Activated naive CD4-positive, alpha-beta T cell treated with anti-CD3 and anti-CD28 coated beads, Interleukin-2, amount 50 U/mL, for 16 hours (primary cell): Measurements from ENCODE around the gene SYTL5.
"Not testable (repeated sequence)": the region's sequence is repeated elsewhere in the genome, so short reads cannot be mapped to it uniquely, and the experiment has no call there.

Source experiments
- DNase-seq: peaks from one replicate; pipeline ENCODE4 v3.0.0-alpha.2; 2020

Gene SYTL5

DNA sequence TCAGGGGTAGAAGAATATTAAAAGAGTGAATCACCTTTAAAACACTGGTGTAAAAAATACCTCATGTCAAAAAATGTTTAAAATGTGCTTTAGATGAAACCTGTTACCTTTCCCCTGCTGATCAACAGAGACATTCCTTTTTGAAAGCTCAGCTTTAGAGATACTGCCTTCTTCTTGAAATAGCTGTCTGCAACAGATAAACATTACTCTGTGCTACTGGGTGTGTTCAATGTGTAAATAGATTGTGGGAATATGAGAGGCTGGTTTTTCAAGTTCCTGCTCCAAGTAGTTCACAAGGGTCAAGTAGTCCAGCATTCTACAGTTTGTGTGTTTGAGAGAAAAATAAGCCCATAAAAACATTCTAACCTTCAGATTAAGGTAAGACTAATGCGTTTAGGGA, at the start of gene SYTL5:
TSS of gene SYTL5 (plus strand) at position 263 of the 400 bp plus-strand sequence. CDS start 27,337 bp downstream, outside the sequence.
- no peak for DNase-seq

DNA sequence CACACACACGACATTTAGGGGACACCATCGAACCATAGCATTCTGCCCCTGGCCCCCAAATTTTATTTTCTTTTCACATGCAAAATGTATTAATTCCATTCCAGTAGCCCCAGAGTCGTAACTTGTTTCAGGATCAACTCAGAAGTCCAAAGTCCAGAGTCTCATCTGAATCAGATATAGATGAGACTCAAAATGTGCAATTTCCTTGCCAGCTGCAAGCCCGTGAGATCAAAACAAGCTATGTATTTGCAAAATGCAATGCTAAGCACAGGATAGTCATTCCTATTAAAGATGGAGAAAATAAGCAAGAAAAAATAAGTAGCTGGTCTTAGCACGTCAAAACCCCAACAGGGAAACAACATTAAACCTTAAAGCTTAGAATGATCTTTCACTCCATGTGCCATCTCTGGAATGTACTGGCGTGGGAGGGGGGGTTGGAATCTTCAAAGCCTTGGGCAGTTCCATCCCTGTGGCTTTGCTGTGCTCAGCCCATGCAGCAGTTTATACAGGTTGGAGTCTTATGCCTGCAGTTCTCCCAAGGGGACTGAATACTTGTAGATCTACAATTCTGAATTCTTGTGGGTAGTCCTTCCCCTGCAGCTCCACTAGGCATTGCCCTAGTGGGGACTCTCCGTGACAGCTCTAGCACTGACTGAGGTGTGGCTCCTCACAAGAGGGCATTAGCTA, 47.7 kb upstream of the SYTL5 start:
- no peak for DNase-seq

DNA sequence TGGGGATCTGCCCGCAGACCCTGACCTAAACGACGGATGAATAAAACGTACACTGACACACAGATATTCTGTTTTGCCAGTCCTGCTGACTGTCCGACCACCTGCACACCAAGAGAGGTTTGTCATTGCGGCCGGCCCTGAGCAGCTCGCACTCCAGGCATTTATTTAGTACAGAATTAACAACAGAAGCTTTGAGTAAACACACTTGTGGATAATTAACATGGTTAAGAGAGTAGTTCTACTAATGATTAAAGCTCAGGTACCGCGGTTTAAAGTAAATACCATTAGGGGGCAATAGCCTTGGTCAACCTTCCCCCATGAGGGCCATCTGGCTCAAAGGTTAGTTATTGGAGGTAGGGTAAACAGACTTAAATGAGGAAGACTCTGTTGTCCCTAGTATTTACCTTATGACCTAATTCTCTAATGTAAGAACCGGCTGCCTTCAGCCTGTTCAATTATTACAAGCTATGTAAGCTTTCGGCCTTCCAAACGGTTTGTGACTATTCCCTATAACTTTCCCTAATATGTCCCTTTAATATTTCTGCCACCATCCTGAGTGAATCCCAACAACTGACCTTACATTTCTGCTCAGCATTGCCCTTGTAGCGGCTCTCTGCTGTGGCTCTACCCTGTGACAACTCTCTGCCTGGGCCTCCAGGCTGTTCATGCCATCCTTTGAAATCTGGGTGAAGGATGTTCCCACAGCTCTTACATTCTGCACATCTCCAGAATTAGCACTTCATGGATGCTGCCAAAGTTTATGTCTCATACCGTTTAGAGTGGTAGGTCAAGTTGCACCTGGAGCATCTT, 46.9 kb upstream of the SYTL5 start:
- no peak for DNase-seq

DNA sequence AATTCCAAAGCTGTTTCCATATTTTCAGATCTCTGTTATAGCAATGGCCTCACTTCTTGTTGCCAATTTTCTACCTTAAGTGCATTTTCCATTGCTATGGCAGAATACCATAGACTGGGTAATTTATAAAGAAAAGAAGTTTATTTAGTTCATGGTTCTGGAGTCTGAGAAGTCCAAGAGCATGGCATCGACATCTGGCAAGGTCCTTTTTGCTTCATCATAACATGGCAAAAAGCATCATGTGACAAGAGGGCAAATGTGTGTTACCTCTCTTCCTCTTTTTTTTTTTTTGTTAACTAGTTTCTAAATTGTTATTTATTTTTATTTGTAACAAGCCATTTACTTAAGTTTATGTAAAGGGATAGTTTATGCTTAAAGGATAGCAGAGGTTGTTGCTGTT, 45.2 kb upstream of the SYTL5 start:
- no peak for DNase-seq

DNA sequence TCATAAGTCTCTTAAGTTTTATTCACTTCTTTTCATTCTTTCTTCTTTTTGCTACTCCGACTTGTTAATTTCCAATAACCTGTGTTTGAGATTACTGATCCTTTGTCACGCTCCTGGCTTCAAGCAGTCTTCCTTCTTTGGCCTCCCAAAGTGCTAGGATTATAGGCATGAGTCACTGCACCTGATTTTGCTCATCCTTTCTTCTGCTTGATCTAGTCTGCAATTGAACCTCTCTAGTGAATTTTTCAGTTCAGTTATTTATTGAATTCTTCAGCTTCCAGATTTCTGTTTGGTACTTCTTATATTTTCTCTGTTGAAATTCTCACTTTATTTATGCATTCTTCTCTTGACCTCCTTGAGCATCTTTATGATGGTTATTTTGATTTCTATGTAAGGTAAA, 38.6 kb upstream of the SYTL5 start:
- no peak for DNase-seq

DNA sequence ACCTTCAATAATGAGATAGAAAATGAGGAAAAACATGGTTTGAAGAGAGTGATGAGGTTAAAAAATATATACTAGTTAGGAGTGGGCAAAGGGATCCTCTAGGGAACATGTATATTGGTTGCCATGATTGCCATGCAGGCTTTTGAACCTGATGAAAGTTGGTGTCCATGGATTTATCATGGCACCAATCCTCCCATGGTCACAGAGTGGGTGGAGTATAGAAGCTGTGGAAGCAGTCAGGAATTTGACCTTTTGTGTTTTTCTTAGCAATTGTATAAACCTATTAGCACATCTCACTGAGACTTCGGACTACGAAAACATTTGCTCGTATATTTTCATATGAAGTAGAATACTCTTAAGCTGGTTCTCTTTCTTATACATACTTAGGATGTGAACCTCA, 30.9 kb upstream of the SYTL5 start:
- no peak for DNase-seq

DNA sequence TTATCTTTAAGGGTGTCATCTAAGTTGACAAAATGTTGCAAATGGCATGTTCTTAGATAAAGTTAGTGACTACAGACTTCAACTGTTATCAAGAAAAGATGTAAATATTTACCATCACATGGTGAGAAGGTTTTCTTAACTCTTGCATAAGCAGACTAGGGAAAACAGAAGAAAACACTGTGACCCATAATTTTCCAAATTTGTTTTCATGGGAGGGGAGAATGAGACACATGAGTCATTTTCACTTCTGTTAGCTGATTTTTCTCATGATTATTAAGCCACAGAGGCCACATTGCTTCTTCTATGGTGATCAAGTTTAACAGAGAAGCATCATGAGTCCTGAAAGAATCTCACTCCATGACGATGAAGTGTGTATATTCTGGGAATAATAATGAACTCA, 30.2 kb upstream of the SYTL5 start:
- DNase-seq, result no peak

DNA sequence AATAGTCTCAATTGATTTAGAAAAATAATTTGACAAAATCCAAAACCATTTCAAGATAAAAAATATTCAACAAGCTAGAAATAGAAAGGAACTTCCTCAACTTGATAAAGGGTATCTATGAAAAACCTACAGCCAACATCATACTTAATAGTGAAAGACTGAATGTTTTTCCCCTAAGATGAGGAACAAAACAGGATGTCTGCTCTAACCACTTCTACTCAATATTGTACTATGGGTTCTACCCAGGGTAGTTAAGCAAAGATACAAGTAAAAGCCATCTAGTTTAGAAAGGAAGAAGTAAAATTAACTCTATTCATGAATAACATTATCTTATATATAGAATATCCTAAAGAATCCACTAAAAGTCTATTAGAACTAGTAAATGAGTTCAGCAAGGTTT, 21.5 kb upstream of the SYTL5 start:
- DNase-seq, result no peak

DNA sequence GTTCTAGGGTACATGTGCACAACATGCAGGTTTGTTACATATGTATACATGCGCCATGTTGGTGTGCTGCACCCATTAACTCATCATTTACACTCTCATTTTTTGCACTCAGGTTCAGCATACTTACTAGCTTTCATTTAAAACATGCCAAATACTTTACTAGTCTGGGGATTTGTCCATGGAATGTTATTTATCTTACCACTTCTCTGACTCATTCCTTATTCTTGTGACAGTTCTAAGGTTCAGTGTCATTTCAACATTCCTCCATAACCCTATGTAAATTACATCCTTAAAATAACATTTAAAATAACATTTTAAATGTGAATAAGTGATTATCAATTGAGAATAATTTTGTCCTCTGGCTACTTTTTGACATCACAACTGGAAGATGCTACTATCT, 19.5 kb upstream of the SYTL5 start:
- no peak for DNase-seq

DNA sequence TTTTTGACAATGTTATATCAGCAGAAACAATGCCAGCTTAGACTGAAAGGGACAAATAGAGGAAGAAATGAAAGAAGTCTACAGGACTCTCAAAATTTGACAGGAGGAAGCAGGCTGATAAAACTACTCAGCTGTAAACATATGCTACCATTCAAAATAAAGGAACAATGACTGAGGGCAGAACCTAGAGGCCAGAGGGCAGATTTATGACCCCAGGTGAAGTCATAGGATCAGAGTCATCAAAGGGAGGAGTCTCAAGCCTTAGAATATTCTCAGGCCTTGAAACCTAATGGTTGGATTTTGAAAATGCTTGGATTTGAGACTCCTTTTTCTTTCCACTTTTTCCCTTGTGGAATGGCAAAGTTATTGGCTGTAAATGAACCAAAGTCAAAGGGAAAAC, 17.0 kb upstream of the SYTL5 start:
- no peak for DNase-seq

DNA sequence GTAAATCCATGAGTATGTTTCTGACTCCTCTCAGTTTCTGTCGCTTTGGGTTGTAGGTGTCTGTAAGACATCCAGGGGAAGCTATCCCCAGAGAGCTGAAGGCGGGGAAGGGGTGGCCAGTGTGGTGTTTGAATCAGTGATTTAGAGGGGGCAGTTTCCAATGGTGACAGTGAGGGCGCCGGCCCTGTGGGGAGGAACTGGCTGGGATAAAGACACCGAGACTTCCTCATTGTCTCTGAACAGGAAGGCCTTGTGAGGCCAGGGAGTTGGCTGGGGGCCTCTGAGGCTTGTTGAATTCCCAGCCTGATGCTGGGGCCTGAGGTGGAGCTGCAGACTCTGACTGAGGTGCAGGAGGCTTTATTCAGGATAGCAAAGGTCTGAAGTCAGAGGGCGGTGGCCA, 15.1 kb upstream of the SYTL5 start:
- DNase-seq, result not testable (repeated sequence)

DNA sequence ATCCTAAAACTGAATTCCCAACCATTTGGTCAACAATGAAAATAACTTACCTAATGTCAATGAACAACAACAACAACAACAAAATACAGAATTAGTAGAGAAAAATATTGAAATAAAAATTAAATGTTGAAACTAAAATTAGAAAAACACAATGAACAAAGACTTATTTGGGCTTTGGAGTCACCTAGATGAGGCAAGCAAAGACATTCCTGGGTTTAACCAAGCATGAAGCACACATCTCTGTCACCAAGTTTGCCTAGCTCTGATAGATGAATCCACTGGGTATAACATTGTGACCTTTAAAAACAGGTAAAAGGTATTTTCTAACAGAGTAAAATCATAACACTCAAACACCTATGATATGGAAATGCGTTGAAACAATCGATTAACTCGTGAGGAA, 13.2 kb upstream of the SYTL5 start:
- no peak for DNase-seq

DNA sequence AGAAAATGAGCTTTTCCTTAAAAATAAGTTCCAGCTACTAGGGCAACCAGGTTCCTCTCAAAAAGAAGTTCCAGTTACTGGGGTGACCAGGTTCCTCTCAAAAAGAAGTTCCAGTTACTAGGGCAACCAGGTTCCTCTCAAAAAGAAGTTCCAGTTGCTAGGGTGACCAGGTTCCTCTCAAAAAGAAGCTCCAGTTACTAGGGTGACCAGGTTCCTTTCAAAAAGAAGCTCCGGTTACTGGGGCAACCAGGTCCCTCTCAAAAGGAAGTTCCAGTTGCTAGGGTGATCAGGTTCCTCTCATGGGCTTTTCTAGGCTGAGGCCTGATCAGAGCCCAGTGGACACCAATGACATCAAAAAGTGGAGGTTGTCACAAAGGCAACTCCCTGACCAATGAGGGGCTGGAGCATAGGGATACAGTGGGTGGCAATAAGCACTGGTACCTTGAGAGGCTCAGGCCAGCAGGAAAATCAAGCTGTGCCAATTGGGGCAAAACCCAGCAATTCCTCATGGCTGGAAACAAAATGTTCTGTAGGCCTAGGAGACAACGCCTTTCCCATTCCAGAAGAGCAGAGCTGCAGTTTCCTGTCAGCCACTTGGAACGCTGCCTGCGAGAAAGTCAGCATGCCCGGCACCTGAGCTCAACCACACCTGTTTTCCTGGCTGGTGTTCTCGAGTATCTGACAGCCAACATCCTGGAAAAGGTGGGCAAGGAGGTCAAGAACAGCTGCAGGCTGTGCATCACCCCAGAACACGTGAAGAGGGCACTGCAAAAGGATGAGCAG, 12.3 kb upstream of the SYTL5 start:
- no peak for DNase-seq

DNA sequence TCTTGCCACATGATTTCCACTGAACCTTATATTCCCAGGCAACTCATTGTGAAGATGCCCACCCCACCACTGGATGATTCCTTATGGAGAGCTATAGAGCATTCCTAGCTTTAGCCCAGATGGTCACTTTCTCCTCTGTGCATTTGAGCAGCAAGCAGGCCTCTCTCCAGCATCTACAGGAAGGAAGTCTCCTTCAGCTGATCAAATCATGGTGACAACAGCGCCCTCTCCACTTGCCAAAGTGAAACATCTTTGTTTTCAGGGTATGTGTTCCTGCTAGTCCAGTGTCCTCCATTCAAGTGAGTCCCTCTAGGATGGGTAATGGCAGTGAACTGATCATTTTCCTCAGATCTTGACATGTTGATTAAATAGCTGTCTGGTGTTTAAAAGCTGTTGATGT, 10.9 kb upstream of the SYTL5 start:
- DNase-seq, result no peak

DNA sequence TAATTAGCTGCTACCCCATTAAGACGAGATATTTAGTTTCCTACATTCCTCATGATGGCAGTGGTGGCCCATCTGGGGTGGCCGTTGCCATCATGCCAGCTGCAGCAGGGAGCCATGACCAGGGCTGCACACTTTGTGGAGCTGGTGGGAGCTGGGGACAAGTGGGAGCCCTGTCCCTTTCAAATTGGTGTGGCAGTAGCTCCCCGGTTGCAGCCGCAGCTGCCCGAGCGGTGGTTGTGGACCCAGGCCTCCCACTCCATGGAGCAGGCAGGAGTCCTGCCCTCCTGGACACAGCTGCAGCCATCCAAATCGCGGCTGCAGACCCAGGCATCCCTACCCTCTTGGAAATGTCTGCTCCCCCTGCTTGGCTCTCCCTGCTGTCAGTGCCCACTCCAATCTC, 9.3 kb upstream of the SYTL5 start:
- DNase-seq, result no peak

DNA sequence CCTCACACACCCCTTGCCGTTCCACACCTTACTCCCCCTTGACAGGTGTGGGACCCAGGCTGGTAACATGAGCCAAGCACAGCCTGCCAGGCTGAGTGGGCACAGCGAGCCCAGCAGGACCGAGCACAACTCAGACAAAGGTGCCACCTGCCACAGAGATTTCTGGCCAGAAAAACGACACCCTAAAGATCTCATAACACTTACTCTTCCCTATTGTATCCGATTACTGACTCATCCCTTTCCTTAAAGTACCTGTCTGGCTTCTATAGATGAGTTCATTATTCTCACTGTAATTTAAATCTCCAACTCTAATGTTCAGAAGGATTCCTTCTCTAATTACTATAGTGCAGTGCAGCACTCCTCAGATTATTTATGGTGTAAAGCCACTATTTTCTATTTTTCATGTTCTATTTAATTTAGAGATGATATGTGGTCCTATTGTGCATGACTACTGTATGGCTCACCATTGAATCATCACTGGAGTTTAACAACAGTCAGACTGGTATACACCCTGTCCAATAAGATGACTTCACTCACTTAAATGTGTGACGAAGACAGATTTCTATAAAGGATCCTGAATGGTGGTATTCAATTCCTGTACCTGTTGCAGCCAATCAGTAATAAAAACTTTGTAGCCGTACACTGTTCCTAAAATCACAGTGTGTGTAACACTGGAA, 7.6 kb upstream of the SYTL5 start:
- no peak for DNase-seq

DNA sequence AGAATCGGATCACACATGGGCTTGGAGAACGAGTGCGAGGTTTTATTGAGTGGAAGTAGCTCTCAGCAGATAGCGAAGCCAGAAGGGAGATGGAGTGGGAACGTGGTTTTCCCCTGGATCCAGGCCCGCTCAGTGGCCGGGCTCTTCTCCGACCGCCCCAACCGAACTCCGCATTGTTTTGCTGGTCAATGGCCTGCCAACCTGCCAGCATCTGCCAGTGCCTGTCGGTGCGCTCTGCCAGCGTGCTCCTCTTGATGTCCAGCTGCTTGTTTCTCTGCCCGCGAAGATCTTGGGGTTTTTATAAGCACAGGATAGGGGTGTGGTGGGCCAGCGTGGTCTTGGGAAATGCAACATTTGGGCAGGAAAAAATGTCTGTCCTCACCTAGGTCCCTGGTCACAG, 5.6 kb upstream of the SYTL5 start:
- no peak for DNase-seq

DNA sequence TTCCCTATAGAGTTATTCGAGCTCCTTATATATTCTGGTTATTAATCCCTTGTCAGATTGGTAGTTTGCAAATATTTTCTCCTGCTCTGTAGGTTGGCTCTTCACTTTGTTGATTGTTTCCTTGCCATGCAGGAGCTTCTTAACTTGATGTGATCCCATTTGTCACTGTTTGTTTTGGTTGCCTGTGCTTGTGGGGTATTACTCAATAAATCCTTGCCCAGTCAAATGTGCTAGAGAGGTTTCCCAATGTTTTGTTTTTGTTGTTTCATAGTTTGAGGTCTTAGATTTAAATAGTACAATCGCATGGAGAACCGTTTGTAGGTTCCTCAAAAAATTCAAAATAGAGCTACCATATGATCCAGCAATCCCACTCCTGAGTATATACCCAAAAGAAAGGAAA, 2.3 kb upstream of the SYTL5 start:
- DNase-seq, result no peak

DNA sequence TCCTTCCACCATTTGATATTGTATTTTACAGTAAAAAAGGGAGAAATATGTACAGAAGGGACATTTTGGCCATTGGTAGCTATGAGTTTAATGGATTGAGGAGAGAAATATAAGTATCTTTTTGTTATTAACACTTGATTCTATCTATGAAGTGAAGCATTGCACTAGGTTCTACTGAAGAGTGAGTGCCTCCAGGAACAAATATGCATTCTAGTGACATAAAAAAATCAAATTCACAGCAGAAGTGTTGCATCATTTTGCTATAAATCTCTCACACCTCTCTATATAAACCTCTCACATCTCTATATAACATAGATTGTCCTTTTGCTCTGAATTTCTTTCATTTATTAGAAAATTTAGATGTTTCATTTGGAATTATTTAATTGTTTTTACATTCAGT, 425 bp downstream of the SYTL5 start:
- DNase-seq, result no peak

DNA sequence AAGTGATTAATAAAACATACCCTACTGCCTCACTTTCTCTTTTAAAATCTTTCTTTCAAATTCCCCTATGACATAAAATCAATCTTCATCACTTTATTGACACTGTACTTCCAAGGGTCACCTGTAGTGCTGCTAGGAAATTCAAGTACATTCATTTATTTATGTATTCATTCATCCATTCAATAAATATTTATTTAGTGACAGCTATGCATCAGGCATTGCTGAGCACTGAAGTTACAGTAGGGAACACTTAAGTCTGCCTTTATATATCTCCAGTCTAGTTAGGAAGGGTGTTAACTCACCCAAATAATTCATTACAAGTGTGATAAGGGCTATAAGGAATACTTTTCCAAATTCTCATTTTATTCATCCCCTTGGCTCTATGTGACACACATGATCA, 2.3 kb downstream of the SYTL5 start:
- no peak for DNase-seq

DNA sequence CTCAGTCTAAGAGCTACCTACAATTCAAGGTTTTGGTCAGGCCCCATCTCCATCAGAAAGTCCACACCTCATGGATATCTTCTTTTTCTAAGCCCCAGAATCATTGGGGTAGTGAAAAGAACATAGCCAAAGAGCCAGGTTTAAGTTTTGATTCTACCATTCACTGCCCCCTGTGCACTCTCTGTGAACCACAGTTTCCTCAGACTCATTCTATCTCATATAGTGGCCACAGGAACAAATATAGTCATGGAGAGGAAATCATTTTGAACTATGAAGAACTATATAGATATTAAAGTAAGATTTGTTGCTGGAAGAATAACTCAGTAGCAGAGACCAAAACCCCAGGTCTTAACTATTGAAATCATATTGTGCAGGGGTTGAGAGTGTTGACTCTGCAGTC, 3.3 kb downstream of the SYTL5 start:
- DNase-seq, result no peak

DNA sequence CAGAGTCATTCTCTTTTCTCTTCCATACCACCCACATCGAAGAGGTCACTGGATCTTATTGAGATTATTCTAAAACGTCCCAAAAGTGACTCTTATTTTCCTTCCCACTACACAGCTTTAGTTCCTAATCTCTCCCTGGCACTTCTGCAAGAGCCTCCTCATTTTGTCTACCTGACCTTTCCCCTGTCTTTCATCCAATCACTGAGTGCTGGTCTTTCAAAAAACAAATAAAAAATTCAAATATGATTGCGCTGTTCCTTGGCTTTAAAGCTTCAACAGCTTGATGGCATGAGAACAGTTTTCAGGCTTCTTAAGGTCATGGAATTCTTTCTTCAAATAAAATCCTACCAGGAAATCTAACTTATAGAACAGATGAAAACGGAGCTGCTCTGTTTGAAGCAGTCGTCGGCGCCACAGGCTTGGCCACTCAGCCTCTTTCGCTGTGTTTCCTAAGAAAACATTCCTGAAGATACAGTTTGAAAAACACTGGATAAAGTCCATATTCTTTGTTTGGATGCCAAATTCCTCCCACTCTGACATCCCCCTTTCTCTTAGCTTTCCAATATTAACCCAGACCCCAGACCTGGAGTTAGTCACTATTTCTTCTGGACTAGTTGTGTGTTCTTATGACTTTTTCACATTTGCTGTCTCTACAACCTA, 12.5 kb downstream of the SYTL5 start:
- no peak for DNase-seq

DNA sequence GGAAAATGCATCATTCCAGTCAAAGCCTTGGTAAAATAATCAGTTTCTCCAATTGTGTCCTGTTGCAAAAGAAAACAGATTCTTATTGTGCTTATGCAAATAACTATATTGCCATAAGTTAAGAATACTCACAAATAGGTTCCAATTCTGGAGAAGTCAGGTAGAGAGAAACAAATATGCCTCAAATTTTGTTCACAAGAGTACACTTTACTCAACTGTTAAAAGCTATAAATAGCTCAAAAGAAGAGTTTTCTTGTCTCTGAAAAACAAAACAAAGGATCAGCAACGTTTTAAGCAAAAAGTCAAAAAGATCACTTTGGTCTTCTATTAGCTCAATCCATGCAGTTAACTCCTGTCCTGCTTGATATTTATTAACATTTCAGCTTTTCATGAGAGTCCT, 21.9 kb downstream of the SYTL5 start:
- no peak for DNase-seq
